B cell (primary cell): ENCODE data around the gene KCNE3. TPM values are rescaled to one million over a fixed set of nuclear protein-coding genes. Genes with fewer than 3 reads are reported as not detected.

Experiments used
- ATAC-seq: fragments of 200-7000 bp; cut with Tn5 transposase; one replicate; pipeline ENCODE4 v1.10.0; 2021; ENCODE audit warnings: low read depth, mild to moderate bottlenecking, moderate number of reproducible peaks, moderate library complexity
- CTCF ChIA-PET: fragments of 350-600 bp; sonication (Branson Sonifier 250); formaldehyde crosslinking; loops from one replicate; lab custom pipeline; 2021; ENCODE audit warnings: antibody characterized with exemption, inconsistent platforms; lab: Charles Lee
- POLR2A ChIA-PET: fragments of 350-600 bp; sonication (Branson Sonifier 250); formaldehyde crosslinking; loops from one replicate; lab custom pipeline; 2021; ENCODE audit warnings: antibody characterized with exemption; lab: Charles Lee
- DNase-seq: peaks from one replicate; pipeline ENCODE4 v3.0.0; 2013
- H2AFZ ChIP-seq: 2 replicates; pipeline ENCODE4 v1.6.1; 2012; ENCODE audit warnings: mild to moderate bottlenecking, low read depth, low read length; ENCODE audit not compliant: insufficient read depth, poor library complexity, severe bottlenecking
- H3K27ac ChIP-seq, 2 donors: 1 replicate in 1 of 2; 2 replicates in 1 of 2; pipeline ENCODE4 v1.5.1; 2012 to 2013; ENCODE audit warnings: low read length in 2 of 2, mild to moderate bottlenecking in 2 of 2, moderate library complexity in 1 of 2
- H3K27me3 ChIP-seq, 4 experiments: fragments of 200-600 bp in 1 of 4; sonication (generic) in 1 of 4; replicated peaks in 1 of 4; 1 replicate in 2 of 4; 2 replicates in 2 of 4; pipeline versions ENCODE4 v1.6.1 to v1.7.0; 2013 to 2016; ENCODE audit warnings: low read length in 3 of 4, mild to moderate bottlenecking in 2 of 4, mixed read lengths in 1 of 4, moderate library complexity in 1 of 4; ENCODE audit not compliant: insufficient read depth in 4 of 4, control insufficient read depth in 3 of 4; ENCODE audit errors: control extremely low read depth in 1 of 4
- H3K36me3 ChIP-seq, 2 experiments: replicated peaks in 1 of 2; 1 replicate in 1 of 2; 2 replicates in 1 of 2; pipeline versions ENCODE4 v1.6.1 to v1.7.1; 2013; ENCODE audit warnings: low read length in 1 of 2; ENCODE audit not compliant: insufficient read depth in 2 of 2, control insufficient read depth in 1 of 2; ENCODE audit errors: control extremely low read depth in 1 of 2, extremely low read depth in 1 of 2
- H3K4me1 ChIP-seq, 2 donors: fragments of 200-600 bp in 1 of 2; sonication (generic) in 1 of 2; 1 replicate in 1 of 2; 2 replicates in 1 of 2; pipeline versions ENCODE4 v1.5.1 to v1.6.1; 2013 to 2017; ENCODE audit warnings: low read length in 2 of 2; ENCODE audit not compliant: control insufficient read depth in 2 of 2, insufficient read depth in 2 of 2
- H3K4me2 ChIP-seq: replicated peaks from 2 replicates; pipeline ENCODE3; 2012; ENCODE audit warnings: mild to moderate bottlenecking, low read depth, low read length; ENCODE audit not compliant: poor library complexity, severe bottlenecking
- H3K4me3 ChIP-seq, 5 experiments: fragments of 200-600 bp in 1 of 5; sonication (generic) in 1 of 5; 1 replicate in 3 of 5; 2 replicates in 2 of 5; pipeline versions ENCODE4 v1.5.1 to v1.7.0; 2011 to 2016; ENCODE audit warnings: low read length in 4 of 5, mild to moderate bottlenecking in 4 of 5, low read depth in 2 of 5, control low read depth in 1 of 5, moderate library complexity in 1 of 5; ENCODE audit not compliant: insufficient read depth in 1 of 5; ENCODE audit errors: control extremely low read depth in 1 of 5, extremely low read depth in 1 of 5
- H3K79me2 ChIP-seq: fragments of 200-600 bp; sonication (generic); one replicate; pipeline ENCODE4 v1.6.0; 2016; ENCODE audit warnings: low read length; ENCODE audit not compliant: control insufficient read depth, insufficient read depth
- H3K9ac ChIP-seq: fragments of 200-600 bp; sonication (generic); 2 replicates; pipeline ENCODE4 v1.6.1; 2017; ENCODE audit warnings: mild to moderate bottlenecking, low read length, moderate library complexity
- H3K9me3 ChIP-seq, 3 donors: one replicate each; pipeline versions ENCODE4 v1.6.1 to v1.7.1; 2013; ENCODE audit warnings: low read length in 2 of 3; ENCODE audit not compliant: control insufficient read depth in 2 of 3, insufficient read depth in 1 of 3; ENCODE audit errors: control extremely low read depth in 1 of 3
- H4K20me1 ChIP-seq: 2 replicates; pipeline ENCODE4 v1.6.0; 2012; ENCODE audit warnings: mild to moderate bottlenecking, low read length; ENCODE audit not compliant: insufficient read depth, control insufficient read depth, poor library complexity, severe bottlenecking
- H3K27ac Mint-ChIP-seq: one replicate; pipeline ENCODE4 v1.8.0; 2021; ENCODE audit warnings: mixed read lengths
- H3K27me3 Mint-ChIP-seq: one replicate; pipeline ENCODE4 v1.8.0; 2021; ENCODE audit warnings: mixed read lengths
- H3K4me1 Mint-ChIP-seq: one replicate; pipeline ENCODE4 v1.8.0; 2021; ENCODE audit warnings: mixed read lengths
- H3K4me3 Mint-ChIP-seq: one replicate; pipeline ENCODE4 v1.8.0; 2021; ENCODE audit warnings: mixed read lengths
- H3K9me3 Mint-ChIP-seq: one replicate; pipeline ENCODE4 v1.8.0; 2022; ENCODE audit warnings: mixed read lengths; ENCODE audit not compliant: insufficient read depth
- EZH2 ChIP-seq: IDR thresholded peaks from 2 replicates; pipeline ENCODE4 v1.6.1; 2012; ENCODE audit warnings: borderline replicate concordance, low read depth, mild to moderate bottlenecking, moderate library complexity, low read length; ENCODE audit not compliant: insufficient read depth, poor library complexity, severe bottlenecking
- WGBS: methylation state at CpG from one replicate; pipeline ENCODE4 v1.1.5; 2013; ENCODE audit warnings: missing lambda C conversion rate; ENCODE audit not compliant: insufficient coverage; 5-methylcytosine and 5-hydroxymethylcytosine counted together
- intact Hi-C: fragments of 100-400 bp; cut with micrococcal nuclease; formaldehyde crosslinking; loops from one replicate; pipeline ENCODE4 v1.10.0; 2022
- polyA plus RNA-seq: library from polyadenylated mRNA; depleted of rRNA; stranded (reverse); fragments of >200 nt; gene quantifications from 2 replicates; pipeline ENCODE4 v1.2.3, GENCODE V29; 2012
- total RNA-seq, 2 donors: library from RNA; stranded (reverse); fragments of 120-200 nt in 1 of 2; gene quantifications; 1 replicate in 1 of 2; 2 replicates in 1 of 2; pipeline versions ENCODE4 v1.2.3 to v1.2.4, GENCODE V29; 2013 to 2022
- TF ChIP-seq, protein P1 (sequence below): fragments of 200-600 bp; IDR thresholded peaks from one replicate; pipeline ENCODE4 v1.8.0; 2022; ENCODE audit warnings: antibody characterized with exemption, mild to moderate bottlenecking

Gene KCNE3
- total and polyA plus RNA-seq, 2 donors (not counting 1 experiment from before 2014, with no cell fraction given): 0.85 TPM; not detected in 1

DNA sequence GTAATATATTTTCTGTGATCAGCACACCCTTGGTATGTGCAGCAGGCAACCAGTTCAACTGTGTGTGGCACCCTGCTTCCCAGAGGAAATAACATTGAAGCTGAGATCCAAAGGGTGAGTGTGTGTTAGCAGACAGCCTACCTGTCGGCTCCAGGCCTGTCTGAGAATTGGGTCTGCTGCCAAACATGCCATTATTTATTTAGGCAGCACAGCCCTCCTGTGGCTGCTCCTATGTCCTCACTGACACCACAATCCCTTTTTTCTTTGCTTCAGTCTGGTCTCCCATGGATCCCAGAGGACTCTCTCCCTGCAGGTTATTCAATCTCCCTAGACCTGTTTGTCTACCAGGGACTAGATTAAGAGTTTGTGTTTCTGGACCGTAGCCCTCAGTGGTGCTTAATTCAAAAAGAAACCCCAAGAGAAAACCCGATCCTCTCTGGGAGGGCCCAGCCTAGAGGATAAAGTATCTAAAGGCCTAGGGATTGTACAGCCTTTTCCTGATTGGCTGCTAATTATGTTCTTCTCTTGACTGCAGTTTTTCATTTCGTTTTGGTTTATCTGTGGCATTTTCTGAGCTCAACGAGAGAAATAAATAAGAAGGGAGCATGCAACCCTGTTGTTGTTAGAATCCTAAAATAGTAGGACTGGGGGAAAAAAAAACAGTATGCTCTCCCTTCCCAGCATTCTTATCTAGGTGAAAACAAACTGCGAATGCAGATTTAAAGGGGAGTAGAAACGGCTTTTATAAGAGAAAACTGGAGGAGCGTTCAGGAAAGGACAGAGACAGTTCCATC lies 24.1 kb downstream of the KCNE3 start:
- no peaks in the 10 kb centered on the region for H3K9me3 Mint-ChIP-seq
- no peak overlapping the region for H3K4me2 ChIP-seq
- peaks cover 0 to 8% (median 1%) of the 10 kb centered on the region in 4 experiments for H3K27me3 ChIP-seq
- DNase-seq (no peak), ATAC-seq (no peak)
- H3K27me3 Mint-ChIP-seq: peaks cover 36% of the 10 kb centered on the region
- no peak overlapping the region for H3K27ac ChIP-seq
- peaks cover 2 to 7% (median 3%) of the 10 kb centered on the region in 3 donors for H3K9me3 ChIP-seq
- no peaks in the 10 kb centered on the region for H3K79me2 ChIP-seq
- no peak overlapping the region for H3K4me3 Mint-ChIP-seq
- no peak overlapping the region for H3K27ac Mint-ChIP-seq
- H3K4me1 Mint-ChIP-seq: no peaks in the 10 kb centered on the region
- H3K4me3 ChIP-seq: no peak overlapping the region
- CTCF ChIA-PET: interaction anchor here (1.3 to 12.1 kb wide), 4 partner anchors 9 to 54 kb away, joined by 3 to 325 read pairs (median 7); no protein-coding TSS in a partner anchor
- H3K4me1 ChIP-seq: no peaks in the 10 kb centered on the region
- no peaks in the 10 kb centered on the region for H3K36me3 ChIP-seq
- POLR2A ChIA-PET: no interaction called here
- no peak for TF ChIP-seq EZH2
- TF ChIP-seq, protein P1, sequence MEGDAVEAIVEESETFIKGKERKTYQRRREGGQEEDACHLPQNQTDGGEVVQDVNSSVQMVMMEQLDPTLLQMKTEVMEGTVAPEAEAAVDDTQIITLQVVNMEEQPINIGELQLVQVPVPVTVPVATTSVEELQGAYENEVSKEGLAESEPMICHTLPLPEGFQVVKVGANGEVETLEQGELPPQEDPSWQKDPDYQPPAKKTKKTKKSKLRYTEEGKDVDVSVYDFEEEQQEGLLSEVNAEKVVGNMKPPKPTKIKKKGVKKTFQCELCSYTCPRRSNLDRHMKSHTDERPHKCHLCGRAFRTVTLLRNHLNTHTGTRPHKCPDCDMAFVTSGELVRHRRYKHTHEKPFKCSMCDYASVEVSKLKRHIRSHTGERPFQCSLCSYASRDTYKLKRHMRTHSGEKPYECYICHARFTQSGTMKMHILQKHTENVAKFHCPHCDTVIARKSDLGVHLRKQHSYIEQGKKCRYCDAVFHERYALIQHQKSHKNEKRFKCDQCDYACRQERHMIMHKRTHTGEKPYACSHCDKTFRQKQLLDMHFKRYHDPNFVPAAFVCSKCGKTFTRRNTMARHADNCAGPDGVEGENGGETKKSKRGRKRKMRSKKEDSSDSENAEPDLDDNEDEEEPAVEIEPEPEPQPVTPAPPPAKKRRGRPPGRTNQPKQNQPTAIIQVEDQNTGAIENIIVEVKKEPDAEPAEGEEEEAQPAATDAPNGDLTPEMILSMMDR: no peak
- no peak overlapping the region for H3K9ac ChIP-seq
- intact Hi-C loops: no loop called here
- 94% methylated on average over 6 of the region's 8 CpGs for WGBS
- H4K20me1 ChIP-seq: no peaks in the 10 kb centered on the region
- H2AFZ ChIP-seq: no peak overlapping the region

DNA sequence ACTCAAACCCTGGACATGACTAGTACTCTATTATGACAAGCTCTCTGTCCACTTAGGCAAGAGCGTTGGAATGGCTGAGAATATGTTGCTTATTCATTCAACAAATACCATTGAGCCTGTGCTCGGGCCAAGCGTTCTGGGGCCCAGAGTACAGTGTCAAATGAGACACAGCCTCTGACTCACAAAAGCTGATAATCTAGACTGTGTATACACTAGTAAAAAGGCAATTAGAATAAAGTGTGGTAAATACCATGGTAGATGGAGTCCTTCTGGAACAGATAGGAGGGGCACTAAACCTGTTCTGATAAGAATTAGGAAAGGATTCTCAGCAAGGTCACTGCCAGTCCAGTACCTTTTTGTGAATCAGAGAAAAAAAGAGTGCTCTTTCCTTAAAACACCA lies 24.7 kb downstream of the KCNE3 start:
- ChIA-PET POLR2A (no interaction called here), CTCF (interaction anchor here (1.3 to 2.3 kb wide), 3 partner anchors 10 to 53 kb away, joined by 3 to 10 read pairs (median 4); no protein-coding TSS in a partner anchor)
- Histone ChIP-seq H2AFZ (no peak overlapping the region), H3K4me3 (no peak overlapping the region), H3K36me3 (no peaks in the 10 kb centered on the region), H3K4me2 (no peak overlapping the region), H4K20me1 (no peaks in the 10 kb centered on the region), H3K27ac (no peak overlapping the region), H3K27me3 (peaks cover 0 to 8% (median 1%) of the 10 kb centered on the region in 4 experiments), H3K4me1 (no peaks in the 10 kb centered on the region), H3K9ac (no peak overlapping the region), H3K79me2 (no peaks in the 10 kb centered on the region), H3K9me3 (peaks cover 2 to 7% (median 3%) of the 10 kb centered on the region in 3 donors)
- Mint-ChIP-seq H3K27ac (no peak overlapping the region), H3K27me3 (peaks cover 36% of the 10 kb centered on the region), H3K4me1 (no peaks in the 10 kb centered on the region), H3K9me3 (no peaks in the 10 kb centered on the region), H3K4me3 (no peak overlapping the region)
- intact Hi-C loops: no loop called here
- TF ChIP-seq, protein P1: no peak
- no peak for TF ChIP-seq EZH2
- ATAC-seq (no peak), DNase-seq (no peak)
- no CpG with 5 or more reads among the region's 3 CpGs for WGBS
